ENCODE measurements around the gene POLR1H. TPM values are rescaled to one million over a fixed set of nuclear protein-coding genes. Genes with fewer than 3 reads are reported as not detected.

POLR1H gene
- total RNA-seq, 2 experiments from 2014 or later = 36.5 to 39.4 TPM

DNA sequence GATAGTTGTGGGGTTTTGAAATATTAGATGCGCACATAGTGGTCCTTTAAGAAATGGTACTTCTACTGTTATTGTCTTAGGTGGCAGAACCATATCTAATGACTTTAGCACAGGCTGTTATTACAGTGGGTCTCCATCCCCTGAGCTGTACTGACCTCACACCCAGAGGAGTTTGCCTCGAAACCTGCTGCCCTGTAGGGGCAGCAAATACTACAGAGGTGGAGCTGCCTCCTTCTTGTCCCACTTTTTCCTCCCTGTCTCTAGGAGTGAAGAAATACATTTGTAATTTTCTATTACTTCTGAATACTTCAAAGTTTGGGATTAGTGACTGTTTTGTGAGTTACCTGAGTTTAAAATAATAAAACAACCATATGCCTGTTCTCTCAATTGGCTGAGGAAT is 43.6 kb downstream of the POLR1H start:
- Mint-ChIP-seq H3K27me3 (peaks cover 58% of the 10 kb centered on the region), H3K4me3 (peak overlapping the region; percentile 21), H3K4me1 (ENCODE audit: low read depth) (peaks cover 36% of the 10 kb centered on the region), H3K9me3 (no peaks in the 10 kb centered on the region), H3K27ac (no peak overlapping the region), H3K36me3 (ENCODE audit: low read depth) (no peaks in the 10 kb centered on the region)
- ATAC-seq (ENCODE audit: poor library complexity) (no peak), DNase-seq (no peak)
- Histone ChIP-seq H3K9me3 (ENCODE audit: control insufficient read depth in 1 of 2, insufficient read depth in 1 of 2, low read length in 2 of 2) (no peaks in the 10 kb centered on the region), H3K36me3 (ENCODE audit: insufficient read depth, low read length) (no peaks in the 10 kb centered on the region), H3K27me3 (ENCODE audit: control insufficient read depth in 1 of 2, insufficient read depth in 2 of 2, low read length in 2 of 2) (peaks cover 19 to 27% of the 10 kb centered on the region in 2 experiments), H3K27ac (ENCODE audit: low read depth in 1 of 2, low read length in 2 of 2) (no peak overlapping the region), H3K4me1 (ENCODE audit: insufficient read depth, low read length) (peaks cover 40% of the 10 kb centered on the region), H3K4me3 (ENCODE audit: low read length) (no peak overlapping the region)
- no peak for TF ChIP-seq CTCF (IDR thresholded peaks at IDR 0.05)
- ChIA-PET POLR2A (interaction anchor here (0.9 to 2.4 kb wide), 3 partner anchors 21 to 43 kb away, joined by 3 to 11 read pairs (median 10); partner anchors contain the start of genes POLR1H and PPP1R11), CTCF (interaction anchor here (1.7 to 5.5 kb wide), 2 partner anchors 28 to 455 kb away, joined by 5 to 198 read pairs; partner anchors contain the start of gene TRIM40)
- intact Hi-C loops (cut with DNase I, micrococcal nuclease) = loop anchor here in 1 of 2 experiments (2.0 to 5.0 kb wide), 2 partner anchors 66 to 293 kb away; no protein-coding TSS in a partner anchor

- no peak for ATAC-seq (ENCODE audit: poor library complexity)
- H3K4me1 Mint-ChIP-seq (ENCODE audit: low read depth) = no peaks in the 10 kb centered on the region
- H3K27me3 ChIP-seq (ENCODE audit: control insufficient read depth in 1 of 2, insufficient read depth in 2 of 2, low read length in 2 of 2) = peaks cover 10 to 58% of the 10 kb centered on the region in 2 experiments
- no peaks in the 10 kb centered on the region for H3K9me3 Mint-ChIP-seq
- no peak for TF ChIP-seq CTCF (IDR thresholded peaks at IDR 0.05)
- peaks cover 74% of the 10 kb centered on the region for H3K27me3 Mint-ChIP-seq
- H3K27ac ChIP-seq (ENCODE audit: low read depth in 1 of 2, low read length in 2 of 2) = no peak overlapping the region
- intact Hi-C loops (cut with DNase I, micrococcal nuclease) = no loop called here
- H3K4me3 ChIP-seq (ENCODE audit: low read length) = no peak overlapping the region
- no peaks in the 10 kb centered on the region for H3K36me3 Mint-ChIP-seq (ENCODE audit: low read depth)
- no peak overlapping the region for H3K4me3 Mint-ChIP-seq
- no peaks in the 10 kb centered on the region for H3K4me1 ChIP-seq (ENCODE audit: insufficient read depth, low read length)
- no peak for DNase-seq
- no peak overlapping the region for H3K27ac Mint-ChIP-seq
- POLR2A ChIA-PET = no interaction called here
- no peaks in the 10 kb centered on the region for H3K36me3 ChIP-seq (ENCODE audit: insufficient read depth, low read length)
- H3K9me3 ChIP-seq (ENCODE audit: control insufficient read depth in 1 of 2, insufficient read depth in 1 of 2, low read length in 2 of 2) = no peaks in the 10 kb centered on the region
- CTCF ChIA-PET = interaction anchor here (0.6 to 0.8 kb wide), 2 partner anchors 8 to 12 kb away, joined by 3 read pairs; no protein-coding TSS in a partner anchor
These were observed 50.3 kb downstream of the POLR1H start for GRCh38 chr6:30111266-30111856.

DNA sequence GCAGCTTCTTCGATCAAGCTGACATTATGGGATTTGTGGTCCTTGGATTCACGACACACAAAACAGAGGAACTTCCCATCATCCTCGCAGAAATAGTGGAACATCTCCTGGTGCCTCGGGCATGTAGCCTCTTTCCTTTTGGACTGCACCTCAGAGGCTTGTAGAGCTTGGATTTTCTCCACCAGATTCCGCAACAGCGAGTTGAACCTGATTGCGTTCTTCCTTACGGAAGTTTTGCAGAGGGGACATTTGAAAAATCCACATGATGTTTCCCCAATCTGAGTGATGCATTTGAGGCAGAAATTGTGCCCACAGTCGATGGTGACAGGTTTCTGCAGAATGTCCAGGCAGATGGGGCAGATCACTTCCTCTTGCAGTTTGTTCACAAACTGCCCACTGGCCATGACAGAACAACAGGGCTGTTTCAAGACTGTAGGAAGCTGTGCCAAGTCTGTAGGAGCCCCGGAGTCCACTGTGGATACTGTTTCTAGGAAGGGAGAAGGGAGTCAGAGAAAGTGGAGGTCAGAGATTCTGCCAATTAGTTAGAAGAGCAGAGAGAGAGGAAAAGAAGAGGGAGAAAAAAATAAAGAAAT is 51.4 kb downstream of the POLR1H start:
- H3K9me3 ChIP-seq (ENCODE audit: control insufficient read depth in 1 of 2, insufficient read depth in 1 of 2, low read length in 2 of 2) = no peaks in the 10 kb centered on the region
- H3K36me3 ChIP-seq (ENCODE audit: insufficient read depth, low read length) = no peaks in the 10 kb centered on the region
- no peak overlapping the region for H3K27ac Mint-ChIP-seq
- no peak for ATAC-seq (ENCODE audit: poor library complexity)
- peaks cover 66% of the 10 kb centered on the region for H3K27me3 Mint-ChIP-seq
- H3K9me3 Mint-ChIP-seq = no peaks in the 10 kb centered on the region
- no peaks in the 10 kb centered on the region for H3K4me1 Mint-ChIP-seq (ENCODE audit: low read depth)
- H3K27ac ChIP-seq (ENCODE audit: low read depth in 1 of 2, low read length in 2 of 2) = no peak overlapping the region
- no peak overlapping the region for H3K4me3 ChIP-seq (ENCODE audit: low read length)
- CTCF ChIA-PET = interaction anchor here (1.3 to 1.6 kb wide), 2 partner anchors 9 to 10 kb away, joined by 3 to 4 read pairs; no protein-coding TSS in a partner anchor
- no peaks in the 10 kb centered on the region for H3K36me3 Mint-ChIP-seq (ENCODE audit: low read depth)
- no peak overlapping the region for H3K4me3 Mint-ChIP-seq
- intact Hi-C loops (cut with DNase I, micrococcal nuclease) = no loop called here
- TF ChIP-seq CTCF (IDR thresholded peaks at IDR 0.05) = no peak
- H3K27me3 ChIP-seq (ENCODE audit: control insufficient read depth in 1 of 2, insufficient read depth in 2 of 2, low read length in 2 of 2) = peaks cover 10 to 56% of the 10 kb centered on the region in 2 experiments
- H3K4me1 ChIP-seq (ENCODE audit: insufficient read depth, low read length) = no peaks in the 10 kb centered on the region
- POLR2A ChIA-PET = no interaction called here
- DNase-seq = no peak
